GM19043 (cell line): ENCODE measurements around the gene PHF20.
"Not testable (repeated sequence)": the region's sequence is repeated elsewhere in the genome, so short reads cannot be mapped to it uniquely, and the experiment has no call there.

ENCODE experiments used
- ATAC-seq: cut with Tn5 transposase; IDR thresholded peaks from one replicate; pipeline ENCODE4 v1.9.1; 2021; ENCODE audit warnings: low read depth; ENCODE audit not compliant: unreplicated experiment

PHF20 gene

DNA sequence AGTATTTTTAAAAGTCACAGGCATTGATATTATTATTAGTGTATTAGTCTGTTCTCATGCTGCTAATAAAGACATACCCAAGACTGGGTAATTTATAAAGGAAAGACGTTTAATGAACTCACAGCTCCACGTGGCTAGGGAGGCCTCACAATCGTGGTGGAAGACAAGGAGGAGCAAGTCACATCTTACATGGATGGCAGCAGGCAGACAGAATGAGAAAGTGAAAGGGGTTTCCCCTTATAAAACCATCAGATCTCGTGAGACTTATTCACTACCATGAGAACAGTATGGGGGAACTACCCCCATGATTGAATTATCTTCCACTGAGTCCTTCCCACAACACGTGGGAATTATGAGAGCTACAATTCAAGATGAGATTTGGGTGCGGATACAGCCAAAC lies 187.5 kb downstream of the PHF20 start:
- not testable (repeated sequence) for ATAC-seq

DNA sequence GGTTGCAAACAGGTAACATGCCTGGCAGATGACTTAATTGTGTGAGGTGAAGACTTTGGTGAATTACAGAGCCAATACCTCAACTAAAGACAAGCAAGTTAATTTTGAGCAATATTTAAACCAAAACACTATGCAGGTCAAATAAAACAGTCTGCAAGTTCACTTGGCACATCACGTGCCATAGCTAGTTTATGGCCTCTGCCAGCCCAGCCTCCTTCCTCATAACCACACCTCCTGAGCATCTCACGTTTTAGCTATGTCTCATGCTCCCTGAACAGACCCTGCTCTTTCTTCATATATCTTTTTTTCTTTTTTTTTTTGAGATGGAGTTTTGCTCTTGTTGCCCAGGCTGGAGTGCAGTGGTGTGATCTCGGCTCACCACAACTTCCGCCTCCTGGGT lies 192.1 kb downstream of the PHF20 start:
- ATAC-seq = no peak

DNA sequence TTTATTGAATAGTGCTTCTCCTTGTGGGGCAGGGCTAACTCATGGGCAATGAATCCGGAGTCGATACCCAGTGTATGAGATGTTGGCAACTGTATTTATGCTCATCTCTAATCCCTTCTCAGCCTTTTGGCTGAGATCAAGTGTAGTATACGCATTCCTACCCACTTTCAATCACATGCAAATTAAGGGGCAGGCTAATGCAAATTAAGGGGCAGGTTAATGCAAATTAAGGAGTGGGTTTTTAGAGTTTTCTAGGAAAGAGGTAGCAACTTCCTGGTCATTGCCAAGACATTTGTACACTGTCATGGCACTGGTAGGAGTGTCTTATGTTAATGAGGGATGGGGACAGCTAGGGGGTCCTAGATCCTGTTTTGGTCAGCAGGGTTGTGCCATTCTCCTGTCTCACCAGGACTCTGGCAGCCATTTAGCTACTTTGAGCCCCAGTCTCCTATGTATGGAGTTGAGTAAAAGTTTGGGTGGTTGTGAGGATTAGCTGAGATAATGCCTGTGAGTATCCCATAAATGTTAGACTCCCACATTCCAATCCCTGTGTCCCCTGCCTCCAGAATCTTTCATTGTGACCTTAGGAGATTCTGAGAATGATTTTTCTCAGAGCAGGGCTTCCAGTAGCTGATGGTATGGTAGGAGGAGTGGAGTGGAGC lies 196.3 kb downstream of the PHF20 start, which contains the start of gene CNBD2:
TSS of gene CNBD2 (plus strand) at position 612 of the 662 bp plus-strand sequence. CDS start 173 bp downstream, outside the sequence.
- no peak for ATAC-seq

DNA sequence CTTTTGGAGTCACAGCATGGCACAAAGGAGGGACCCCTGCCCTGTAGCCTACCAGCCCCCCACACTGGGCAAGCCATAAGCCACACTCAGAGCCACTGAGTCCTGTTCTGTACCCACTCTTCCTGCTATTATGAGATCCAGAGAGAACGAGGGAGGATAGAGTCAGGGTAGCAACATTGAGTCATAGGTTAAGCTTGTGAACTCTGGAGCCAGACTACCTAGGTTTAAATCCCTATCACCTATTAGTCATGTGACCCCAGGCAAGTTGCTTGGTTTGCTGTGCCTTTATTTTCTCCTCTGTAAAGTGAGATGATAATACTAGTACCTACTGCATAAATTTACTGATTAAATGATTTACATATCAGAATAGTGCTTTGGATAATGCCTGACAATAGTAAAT lies 197.1 kb downstream of the PHF20 start:
- no peak for ATAC-seq

DNA sequence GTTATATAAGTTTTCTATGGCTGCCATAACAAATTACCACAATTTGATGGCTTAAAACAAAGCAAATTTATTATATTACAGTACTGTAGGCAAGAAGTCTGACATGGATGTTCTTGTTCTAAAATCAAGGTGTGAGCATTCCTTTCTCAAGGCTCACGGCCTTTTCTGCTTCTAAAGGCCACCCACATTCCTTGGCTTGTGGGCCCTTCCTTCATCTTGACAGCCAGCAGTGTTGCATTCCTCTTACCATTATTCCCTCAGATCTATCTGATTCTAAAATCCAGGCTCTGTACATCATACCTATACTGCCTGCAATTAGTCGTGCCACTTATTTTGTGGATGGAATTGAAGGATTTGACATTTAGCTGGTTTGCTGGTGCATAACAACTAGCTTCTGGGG lies 200.2 kb downstream of the PHF20 start:
- ATAC-seq = no peak

DNA sequence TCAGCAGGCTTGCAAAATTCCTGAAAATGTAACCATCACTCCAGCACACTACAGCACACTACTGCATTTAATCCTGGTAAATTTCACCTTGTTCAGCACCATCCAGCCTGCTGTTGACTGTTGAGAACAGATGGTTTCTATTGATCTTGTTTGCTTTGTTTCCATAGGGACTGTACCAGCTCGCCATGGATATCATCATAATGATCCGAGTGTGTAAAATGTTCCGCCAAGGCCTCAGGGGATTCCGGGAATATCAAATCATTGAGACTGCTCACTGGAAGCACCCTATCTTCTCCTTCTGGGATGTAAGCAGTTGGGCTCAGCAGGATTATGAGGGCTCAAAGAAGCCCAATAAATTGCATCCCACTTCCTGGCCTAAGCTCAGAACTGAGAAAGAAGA lies 200.6 kb downstream of the PHF20 start:
- no peak for ATAC-seq

DNA sequence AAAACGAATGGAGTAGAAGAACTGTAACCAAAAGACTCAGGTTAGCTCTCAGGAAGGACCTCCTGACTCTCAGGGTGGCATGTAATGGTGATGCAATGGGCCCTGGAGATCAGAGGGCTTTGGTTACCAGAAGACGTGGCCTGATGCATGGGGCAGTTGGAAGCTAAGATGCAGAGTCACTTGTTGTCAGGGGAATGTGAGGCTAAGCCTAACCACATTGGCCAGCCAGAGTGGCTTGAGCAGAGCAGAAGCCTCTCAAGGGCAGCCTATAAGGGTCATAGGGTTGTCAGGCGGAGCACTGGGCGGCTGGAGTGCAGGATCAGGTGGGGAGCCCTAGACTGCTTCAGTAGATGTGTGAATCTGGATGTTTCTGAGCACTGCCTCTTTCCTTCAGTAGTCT lies 202.4 kb downstream of the PHF20 start:
- no peak for ATAC-seq

DNA sequence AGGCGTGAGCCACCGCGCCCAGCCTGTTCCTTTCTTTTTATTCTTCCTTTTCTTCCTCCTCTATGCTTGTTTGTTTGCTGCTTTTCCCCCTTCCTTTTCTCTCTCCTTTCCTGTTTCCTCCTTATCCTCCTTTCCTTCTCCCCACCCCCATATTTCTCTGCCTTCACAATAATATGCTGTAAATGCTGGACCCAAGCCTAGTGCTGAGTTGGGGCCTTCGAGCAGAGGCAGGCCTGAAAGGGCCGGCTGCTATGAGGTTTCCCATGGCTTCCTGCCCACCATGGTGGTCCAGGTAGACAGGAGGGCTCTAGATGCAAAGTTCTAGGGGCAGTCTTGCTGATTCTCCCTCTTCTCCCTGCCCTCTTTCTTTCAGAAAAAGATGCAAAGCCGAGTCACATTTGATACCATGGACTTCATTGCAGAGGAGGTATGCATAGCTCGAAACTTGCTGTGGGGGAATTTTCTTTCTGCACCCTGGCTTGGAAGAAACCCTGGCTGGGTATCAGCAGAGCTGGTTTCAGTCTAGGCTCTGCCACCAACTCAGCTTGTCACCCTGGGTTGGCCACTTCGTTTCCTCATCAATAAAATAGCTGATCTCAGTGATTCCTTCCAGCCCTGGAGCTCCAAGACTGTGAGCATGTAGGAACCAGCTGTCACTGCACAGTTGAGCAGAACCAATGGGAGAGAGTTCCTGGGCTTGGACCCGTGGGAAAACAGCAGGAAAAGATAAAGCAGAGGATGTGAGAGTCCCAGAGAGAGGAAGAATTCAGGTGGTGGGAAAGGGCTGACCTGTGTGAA lies 204.0 kb downstream of the PHF20 start:
- ATAC-seq = no peak

DNA sequence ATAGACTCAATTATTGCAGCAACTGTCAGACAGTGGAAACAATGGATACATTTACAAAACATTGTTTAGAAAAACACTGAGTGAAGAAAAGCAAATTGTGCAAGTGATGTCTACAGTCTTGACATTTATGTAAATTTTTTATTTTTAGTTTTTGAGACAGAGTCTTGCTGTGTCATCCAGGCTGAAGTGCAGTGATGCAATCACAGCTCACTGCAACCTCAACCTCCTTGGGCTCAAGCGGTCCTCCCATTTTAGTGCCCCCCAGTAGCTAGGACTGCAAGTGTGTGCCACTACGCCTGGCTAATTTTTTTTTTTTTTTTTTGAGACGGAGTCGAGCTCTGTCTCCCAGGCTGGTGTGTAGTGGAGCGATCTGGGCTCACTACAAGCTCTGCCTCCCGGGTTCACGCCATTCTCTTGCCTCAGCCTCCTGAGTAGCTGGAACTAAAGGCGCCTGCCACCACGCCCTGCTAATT lies 206.3 kb downstream of the PHF20 start:
- no peak for ATAC-seq

DNA sequence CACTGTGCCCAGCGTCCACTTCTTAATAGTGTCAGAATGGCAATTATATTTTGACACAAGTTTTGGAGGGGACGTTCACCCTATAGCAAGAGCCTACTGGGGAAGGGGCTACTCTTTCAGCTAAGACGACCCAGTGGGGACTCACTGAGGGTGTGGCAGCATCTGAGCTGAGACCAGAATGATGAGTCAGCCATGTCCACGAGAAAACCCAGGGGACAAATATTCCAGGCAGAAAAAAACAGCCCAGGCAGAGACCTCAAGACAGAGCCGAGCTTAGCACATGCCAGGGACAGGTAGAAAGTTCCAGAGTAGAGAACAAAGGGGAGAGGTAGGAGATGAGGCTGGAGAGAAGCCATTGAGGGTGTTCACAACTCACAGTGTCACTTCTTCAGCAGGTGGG lies 207.7 kb downstream of the PHF20 start:
- no peak for ATAC-seq

DNA sequence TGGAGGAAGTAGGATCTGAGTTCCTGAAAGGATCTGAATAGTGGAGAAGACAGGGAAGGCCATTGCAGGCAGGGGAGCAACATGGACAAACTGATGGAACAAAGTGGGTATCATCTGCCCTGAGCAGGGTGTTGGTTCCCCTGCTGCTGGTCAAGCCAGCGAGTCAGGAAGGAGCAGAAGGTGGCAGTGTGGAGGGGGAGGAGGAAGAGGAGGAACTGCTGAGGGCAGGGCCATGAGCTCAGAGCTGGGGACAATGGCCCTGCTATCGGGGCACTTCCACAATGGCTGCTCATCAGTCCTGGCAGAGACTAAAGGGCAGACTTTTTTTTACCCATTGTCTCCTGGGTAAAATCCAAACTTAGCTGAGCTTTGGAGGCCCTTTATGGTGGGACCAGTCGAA lies 210.2 kb downstream of the PHF20 start:
- ATAC-seq = no peak

DNA sequence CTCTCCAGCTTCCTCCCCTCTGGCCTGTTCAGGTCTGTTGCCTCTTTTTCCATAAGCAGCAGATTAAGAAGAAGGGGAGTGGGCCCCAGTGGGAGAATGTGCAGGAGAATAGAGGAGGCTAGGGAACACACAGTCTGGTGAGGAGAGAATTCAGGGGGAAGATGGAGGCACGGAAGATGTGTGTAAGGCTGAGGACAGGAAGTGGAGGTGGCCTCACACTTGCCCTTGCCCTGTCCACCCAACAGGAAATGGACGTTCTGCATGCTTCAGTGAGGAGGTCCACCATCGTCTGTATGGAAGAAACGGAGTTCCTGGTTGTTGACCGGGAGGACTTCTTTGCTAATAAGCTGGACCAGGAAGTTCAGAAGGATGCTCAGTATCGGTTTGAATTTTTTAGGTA lies 212.6 kb downstream of the PHF20 start:
- ATAC-seq = no peak

DNA sequence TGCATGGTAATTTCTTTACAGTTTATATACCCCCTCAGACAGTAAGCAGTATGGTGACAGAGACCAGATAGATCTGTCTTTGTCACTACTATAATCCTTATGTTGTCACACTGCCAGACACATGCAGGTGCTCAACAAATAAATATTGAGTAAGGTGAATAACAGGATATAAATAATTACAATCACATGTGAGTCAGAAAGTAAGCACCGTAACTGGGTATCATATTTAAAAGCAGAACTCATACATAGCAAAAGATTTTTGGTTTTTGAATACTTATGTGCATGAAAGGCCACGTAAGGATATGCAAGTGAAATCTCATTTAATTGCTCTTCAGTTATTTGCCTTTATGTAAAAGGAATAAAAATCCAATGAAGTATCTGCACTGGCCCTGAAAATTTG lies 214.0 kb downstream of the PHF20 start:
- no peak for ATAC-seq

DNA sequence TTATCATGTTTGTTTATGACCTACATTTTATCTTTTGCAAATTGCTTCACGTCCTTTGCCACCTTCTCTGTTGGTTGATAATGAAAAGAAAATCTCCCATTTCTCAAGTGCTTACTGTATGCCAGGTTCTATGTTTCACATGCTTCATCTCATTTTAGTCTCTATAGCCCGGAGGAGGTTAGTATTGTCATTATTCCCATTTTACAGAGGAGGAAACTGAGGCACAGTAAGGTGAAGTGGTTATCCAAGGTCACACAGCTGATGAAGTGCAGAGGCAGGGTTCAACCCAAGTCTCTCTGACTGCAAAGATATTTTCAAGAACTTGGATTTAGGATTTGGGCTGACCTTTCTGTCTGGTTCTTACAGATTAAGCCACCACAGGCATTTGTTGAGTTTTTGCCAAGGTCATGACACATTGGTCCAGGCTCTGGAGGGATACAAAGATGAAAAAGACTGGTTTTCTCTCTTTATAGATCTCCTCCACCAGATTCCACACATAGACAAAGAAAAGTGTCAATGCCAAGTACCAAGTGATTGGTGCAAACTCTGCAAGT lies 217.2 kb downstream of the PHF20 start:
- no peak for ATAC-seq

DNA sequence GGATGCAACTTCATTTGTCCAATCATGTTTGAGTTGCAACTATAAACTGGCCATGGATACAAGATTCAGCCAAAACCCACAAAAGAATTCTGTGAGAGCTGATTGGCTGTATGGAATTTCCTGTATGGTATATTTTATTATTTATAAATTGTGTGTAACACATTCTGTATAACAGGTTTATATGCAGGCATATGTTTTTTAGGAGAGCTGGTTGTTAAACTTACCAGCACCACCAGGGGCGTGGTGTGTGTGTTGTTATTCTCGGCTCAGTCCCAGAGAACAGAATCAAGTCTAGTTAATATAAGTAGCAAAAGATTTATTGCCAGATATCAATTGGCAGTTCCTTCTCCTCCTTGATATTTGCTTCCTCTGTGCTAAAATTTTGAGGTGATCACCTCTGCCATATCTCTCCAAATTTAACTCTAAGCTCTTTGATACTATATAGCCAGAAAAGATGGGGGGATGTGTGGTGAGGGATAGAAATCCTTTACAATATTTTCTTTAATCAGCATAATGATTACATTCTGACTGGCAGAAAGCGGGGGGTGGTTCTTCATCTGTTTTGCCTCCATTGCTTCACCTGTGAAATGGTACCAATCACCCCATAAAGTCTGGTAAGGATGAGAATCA lies 219.4 kb downstream of the PHF20 start:
- ATAC-seq = no peak

DNA sequence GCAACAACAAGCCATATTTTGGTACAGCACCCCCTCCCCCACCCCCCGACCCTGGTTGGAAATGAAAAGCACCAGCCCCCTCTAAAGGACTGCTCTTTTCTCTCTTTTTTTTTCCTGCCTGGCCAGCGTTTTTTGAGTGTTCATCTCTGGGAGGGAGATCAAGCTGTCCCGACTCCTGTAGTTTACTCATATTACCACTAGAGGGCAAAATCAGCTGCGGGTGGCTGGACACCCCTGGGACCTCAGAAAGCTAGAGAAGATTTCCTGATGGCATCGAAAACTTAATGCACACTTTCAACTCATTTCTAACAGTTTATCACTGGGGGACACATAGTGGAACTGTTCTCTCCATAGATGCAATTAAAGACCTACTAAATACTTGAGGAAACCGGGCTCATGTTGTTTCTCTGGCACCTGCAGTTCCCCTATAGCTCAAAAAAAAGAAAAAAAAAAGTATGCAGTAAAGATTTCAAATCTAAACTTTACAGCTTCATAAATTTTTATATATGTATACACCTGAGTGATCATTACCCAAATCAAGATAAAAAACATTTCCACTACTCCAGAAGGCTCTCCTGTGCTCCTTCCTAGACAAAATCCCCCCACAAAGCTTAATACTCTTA lies 221.0 kb downstream of the PHF20 start:
- ATAC-seq = no peak

DNA sequence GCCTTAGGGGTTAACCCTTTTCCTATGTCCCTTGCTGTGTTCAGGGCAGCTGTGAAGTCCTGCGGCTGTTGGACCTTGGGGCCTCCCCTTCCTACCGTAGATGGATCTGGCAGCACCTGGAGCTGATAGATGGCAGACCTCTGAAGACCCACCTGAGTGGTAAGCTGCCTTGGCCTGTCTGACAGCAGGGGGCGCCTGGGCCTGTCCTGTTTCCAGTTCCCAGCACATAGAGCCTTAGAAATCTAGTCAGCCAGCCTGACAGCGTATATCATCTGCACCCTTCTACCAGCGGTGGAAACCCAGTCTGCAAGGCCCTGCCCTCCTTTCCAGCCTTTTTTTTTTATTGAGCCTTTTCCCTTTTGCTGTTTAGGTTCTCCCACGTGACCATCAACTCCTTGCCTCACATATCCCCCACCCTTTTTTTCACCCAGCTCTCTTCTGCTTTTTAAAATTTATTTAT lies 223.2 kb downstream of the PHF20 start:
- no peak for ATAC-seq

DNA sequence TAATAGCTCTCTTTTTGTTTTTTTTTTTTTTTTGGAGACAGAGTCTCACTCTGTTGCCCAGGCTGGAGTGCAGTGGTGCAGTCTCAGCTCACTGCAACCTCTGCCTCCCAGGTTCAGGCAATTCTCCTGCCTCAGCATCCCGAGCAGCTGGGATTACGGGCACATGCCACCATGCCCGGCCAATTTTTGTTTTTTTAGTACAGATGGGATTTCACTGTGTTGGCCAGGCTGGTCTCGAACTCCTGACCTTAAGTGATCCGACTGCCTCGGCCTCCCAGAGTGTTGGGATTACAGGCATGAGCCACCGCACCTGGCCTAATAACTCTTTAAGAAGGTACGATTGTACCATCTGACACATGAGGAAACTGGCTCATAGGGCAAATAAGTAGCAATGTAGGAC lies 224.7 kb downstream of the PHF20 start:
- not testable (repeated sequence) for ATAC-seq
